GM12865 (cell line): ENCODE data around the gene TMEM38A.
A peak's percentile ranks its signal among the peaks of the same experiment; 100 is the strongest.
"Not testable (repeated sequence)": the region's sequence is repeated elsewhere in the genome, so short reads cannot be mapped to it uniquely, and the experiment has no call there.

ENCODE experiments used
- DNase-seq: peaks from one replicate; pipeline ENCODE4 v3.0.0; 2010; ENCODE audit warnings: low read depth
- H3K4me3 ChIP-seq: 2 replicates; pipeline ENCODE4 v1.5.1; 2011; ENCODE audit warnings: mild to moderate bottlenecking, low read depth, low read length, control low read depth
- CTCF ChIP-seq: IDR thresholded peaks from 2 replicates; pipeline ENCODE4 v1.5.1; 2011; ENCODE audit warnings: low read length, control low read depth, low read depth, inconsistent platforms; ENCODE audit not compliant: insufficient read depth; ENCODE audit errors: missing control alignments

TMEM38A gene

GRCh38 chr19:16684216-16684615, 23.3 kb downstream of the TMEM38A start:
- no peak for DNase-seq
- no peak overlapping the region for H3K4me3 ChIP-seq
- TF ChIP-seq CTCF, result no peak

GRCh38 chr19:16688084-16688483, 27.1 kb downstream of the TMEM38A start:
- DNase-seq, result no peak
- no peak for TF ChIP-seq CTCF
- no peak overlapping the region for H3K4me3 ChIP-seq

GRCh38 chr19:16698914-16699313, 38.0 kb downstream of the TMEM38A start:
- TF ChIP-seq CTCF, result no peak
- no peak overlapping the region for H3K4me3 ChIP-seq
- DNase-seq, result no peak

- DNase-seq, result peak; percentile 24
- TF ChIP-seq CTCF, result no peak
- H3K4me3 ChIP-seq, result no peak overlapping the region
These were observed 41.2 kb downstream of the TMEM38A start for GRCh38 chr19:16702123-16702522.

- H3K4me3 ChIP-seq, result no peak overlapping the region
- no peak for TF ChIP-seq CTCF
- no peak for DNase-seq
These were observed 42.7 kb downstream of the TMEM38A start for GRCh38 chr19:16703677-16704076.

- DNase-seq, H3K4me3 ChIP-seq: not testable (repeated sequence)
These were observed 49.9 kb downstream of the TMEM38A start for GRCh38 chr19:16710870-16711269.

GRCh38 chr19:16712295-16712694, 51.4 kb downstream of the TMEM38A start:
- DNase-seq, H3K4me3 ChIP-seq: not testable (repeated sequence)

GRCh38 chr19:16714702-16715287, 53.9 kb downstream of the TMEM38A start:
- peak; percentile 74 for DNase-seq
- no peak overlapping the region for H3K4me3 ChIP-seq

More at GRCh38 chr19:16714702-16715287, 53.9 kb downstream of the TMEM38A start:
- TF ChIP-seq CTCF, result peak; percentile 87
